ENCODE measurements around the gene DENND10. TPM values are rescaled to one million over a fixed set of nuclear protein-coding genes. Genes with fewer than 3 reads are reported as not detected.
A peak's percentile ranks its signal among the peaks of the same experiment; 100 is the strongest.

Gene DENND10
- total and polyA plus RNA-seq, 2 experiments from 2014 or later: 41.4 to 41.8 TPM

- TF ChIP-seq EZH2 (IDR thresholded peaks at IDR 0.05; ENCODE audit: low read depth, unreplicated experiment) (no peak), REST (IDR thresholded peaks at IDR 0.05; ENCODE audit: unreplicated experiment) (no peak)
These were observed 33.3 kb upstream of the DENND10 start (continued) for GRCh38 chr10:119070395-119071165.

DNA sequence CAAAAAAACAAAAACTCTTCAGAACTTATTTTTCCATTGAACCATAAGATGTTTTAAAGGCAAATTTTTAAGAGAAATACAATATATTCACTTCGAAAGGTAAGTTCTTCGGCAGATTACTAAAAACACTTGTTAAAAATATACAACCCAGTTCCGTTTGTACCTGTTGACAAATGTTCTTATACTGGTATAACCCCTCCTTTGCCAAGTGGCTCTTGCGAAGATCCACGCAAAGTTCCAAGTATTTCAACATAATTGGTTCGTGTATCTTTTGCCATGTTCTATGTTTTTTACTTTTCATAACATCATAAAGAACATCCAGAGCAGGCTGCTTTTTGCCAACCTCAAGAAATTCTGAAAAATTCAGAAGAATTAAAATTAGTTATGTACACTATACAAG, 30.3 kb upstream of the DENND10 start:
- H3K9me2 ChIP-seq (ENCODE audit: insufficient read depth): no peaks in the 10 kb centered on the region
- H3K36me3 ChIP-seq (ENCODE audit: insufficient read depth): peaks cover 57% of the 10 kb centered on the region
- H3K27me3 ChIP-seq (ENCODE audit: insufficient read depth): no peaks in the 10 kb centered on the region
- no peak overlapping the region for H3K4me3 ChIP-seq
- H3K4me2 ChIP-seq: no peak overlapping the region
- no peak overlapping the region for H3K4me3 Mint-ChIP-seq
- H4K20me1 ChIP-seq (replicated peaks; ENCODE audit: insufficient read depth): peaks cover 78% of the 10 kb centered on the region
- 0 out of 2 replicates have a peak overlapping the region, but pooled peaks have one; percentile 12 for H3K27ac ChIP-seq (ENCODE audit: low read depth)
- DNase-seq (ENCODE audit: low spot score) (no peak), ATAC-seq (no peak)
- no peaks in the 10 kb centered on the region for H3K9me3 Mint-ChIP-seq
- peaks cover 79% of the 10 kb centered on the region for H3K36me3 Mint-ChIP-seq (ENCODE audit: low read depth)
- H3F3A ChIP-seq (replicated peaks; ENCODE audit: low read depth): 0 out of 2 replicates have a peak, but pooled peaks cover 3% of the 10 kb centered on the region
- no peak overlapping the region for H2AFZ ChIP-seq
- no peak overlapping the region for H3K27ac Mint-ChIP-seq
- peaks cover 9% of the 10 kb centered on the region; the same call in 2 of the 3 replicates for H3K4me1 Mint-ChIP-seq
- H3K79me2 ChIP-seq (replicated peaks; ENCODE audit: insufficient read depth): peaks cover 100% of the 10 kb centered on the region
- peaks cover 2% of the 10 kb centered on the region for H3K27me3 Mint-ChIP-seq (ENCODE audit: insufficient read depth, low read depth, poor library complexity)
- peaks cover 10% of the 10 kb centered on the region for H3K4me1 ChIP-seq (ENCODE audit: insufficient read depth)
- TF ChIP-seq JUNB (IDR thresholded peaks at IDR 0.05; ENCODE audit: unreplicated experiment): no peak
- TF ChIP-seq REST (IDR thresholded peaks at IDR 0.05; ENCODE audit: unreplicated experiment): no peak
- TF ChIP-seq, protein P1, sequence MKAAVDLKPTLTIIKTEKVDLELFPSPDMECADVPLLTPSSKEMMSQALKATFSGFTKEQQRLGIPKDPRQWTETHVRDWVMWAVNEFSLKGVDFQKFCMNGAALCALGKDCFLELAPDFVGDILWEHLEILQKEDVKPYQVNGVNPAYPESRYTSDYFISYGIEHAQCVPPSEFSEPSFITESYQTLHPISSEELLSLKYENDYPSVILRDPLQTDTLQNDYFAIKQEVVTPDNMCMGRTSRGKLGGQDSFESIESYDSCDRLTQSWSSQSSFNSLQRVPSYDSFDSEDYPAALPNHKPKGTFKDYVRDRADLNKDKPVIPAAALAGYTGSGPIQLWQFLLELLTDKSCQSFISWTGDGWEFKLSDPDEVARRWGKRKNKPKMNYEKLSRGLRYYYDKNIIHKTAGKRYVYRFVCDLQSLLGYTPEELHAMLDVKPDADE (IDR thresholded peaks at IDR 0.05): no peak
- TF ChIP-seq STAT1 (IDR thresholded peaks at IDR 0.05; ENCODE audit: unreplicated experiment): no peak
- TF ChIP-seq, protein P2, sequence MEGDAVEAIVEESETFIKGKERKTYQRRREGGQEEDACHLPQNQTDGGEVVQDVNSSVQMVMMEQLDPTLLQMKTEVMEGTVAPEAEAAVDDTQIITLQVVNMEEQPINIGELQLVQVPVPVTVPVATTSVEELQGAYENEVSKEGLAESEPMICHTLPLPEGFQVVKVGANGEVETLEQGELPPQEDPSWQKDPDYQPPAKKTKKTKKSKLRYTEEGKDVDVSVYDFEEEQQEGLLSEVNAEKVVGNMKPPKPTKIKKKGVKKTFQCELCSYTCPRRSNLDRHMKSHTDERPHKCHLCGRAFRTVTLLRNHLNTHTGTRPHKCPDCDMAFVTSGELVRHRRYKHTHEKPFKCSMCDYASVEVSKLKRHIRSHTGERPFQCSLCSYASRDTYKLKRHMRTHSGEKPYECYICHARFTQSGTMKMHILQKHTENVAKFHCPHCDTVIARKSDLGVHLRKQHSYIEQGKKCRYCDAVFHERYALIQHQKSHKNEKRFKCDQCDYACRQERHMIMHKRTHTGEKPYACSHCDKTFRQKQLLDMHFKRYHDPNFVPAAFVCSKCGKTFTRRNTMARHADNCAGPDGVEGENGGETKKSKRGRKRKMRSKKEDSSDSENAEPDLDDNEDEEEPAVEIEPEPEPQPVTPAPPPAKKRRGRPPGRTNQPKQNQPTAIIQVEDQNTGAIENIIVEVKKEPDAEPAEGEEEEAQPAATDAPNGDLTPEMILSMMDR (conservative IDR thresholded peaks at IDR 0.05; ENCODE audit: low read depth in 2 of 2): no peak
- TF ChIP-seq NANOG (IDR thresholded peaks at IDR 0.05; ENCODE audit: borderline replicate concordance): no peak
- TF ChIP-seq ZNF114 (CRISPR knock-in tag; IDR thresholded peaks at IDR 0.05): no peak

Data from GM23338 (cell line).